ENCODE measurements around the gene PRKAG2. TPM values are rescaled to one million over a fixed set of nuclear protein-coding genes. Genes with fewer than 3 reads are reported as not detected.

Gene PRKAG2
- total RNA-seq, 2 experiments from 2014 or later: 39.3 to 42.3 TPM

DNA sequence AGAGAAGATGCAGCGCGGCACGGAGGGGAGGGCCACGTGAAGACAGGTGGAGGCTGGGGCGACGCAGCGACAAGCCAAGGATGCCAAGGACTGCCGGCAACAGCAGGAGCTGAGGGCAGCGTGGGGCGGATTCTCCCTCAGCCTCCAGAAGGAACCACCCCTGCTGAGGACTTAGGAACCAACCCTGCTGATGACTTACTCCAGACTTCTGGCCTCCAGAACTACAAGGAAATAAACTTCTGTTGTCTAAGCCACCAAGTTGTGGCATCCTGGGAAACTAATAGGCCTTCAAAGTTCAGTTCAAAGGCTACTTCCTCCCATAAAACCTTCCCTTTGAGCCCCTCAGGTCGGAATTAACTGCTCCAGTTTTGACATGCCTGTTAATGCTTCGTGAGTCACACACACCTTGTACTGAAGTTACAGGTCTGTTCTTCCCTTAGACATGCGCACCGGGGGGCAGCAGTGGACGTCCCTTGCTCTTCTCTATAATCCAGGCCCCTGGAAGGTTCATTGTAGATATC lies 268.8 kb downstream of the PRKAG2 start:
- CTCF ChIA-PET: no interaction called here
- POLR2A ChIA-PET: no interaction called here
- Histone ChIP-seq H3K36me3 (ENCODE audit: insufficient read depth, low read length) (peaks cover 18% of the 10 kb centered on the region), H3K4me1 (ENCODE audit: insufficient read depth, low read length) (no peaks in the 10 kb centered on the region), H3K4me3 (ENCODE audit: low read length) (no peak overlapping the region), H3K9me3 (ENCODE audit: control insufficient read depth in 1 of 2, insufficient read depth in 1 of 2, low read length in 2 of 2) (no peaks in the 10 kb centered on the region), H3K27me3 (ENCODE audit: control insufficient read depth in 1 of 2, insufficient read depth in 2 of 2, low read length in 2 of 2) (no peaks in the 10 kb centered on the region), H3K27ac (ENCODE audit: low read depth in 1 of 2, low read length in 2 of 2) (no peak overlapping the region)
- DNase-seq (peak in 1 of 14 experiments; percentile 11), ATAC-seq (ENCODE audit: poor library complexity) (no peak)
- TF ChIP-seq, protein P1, sequence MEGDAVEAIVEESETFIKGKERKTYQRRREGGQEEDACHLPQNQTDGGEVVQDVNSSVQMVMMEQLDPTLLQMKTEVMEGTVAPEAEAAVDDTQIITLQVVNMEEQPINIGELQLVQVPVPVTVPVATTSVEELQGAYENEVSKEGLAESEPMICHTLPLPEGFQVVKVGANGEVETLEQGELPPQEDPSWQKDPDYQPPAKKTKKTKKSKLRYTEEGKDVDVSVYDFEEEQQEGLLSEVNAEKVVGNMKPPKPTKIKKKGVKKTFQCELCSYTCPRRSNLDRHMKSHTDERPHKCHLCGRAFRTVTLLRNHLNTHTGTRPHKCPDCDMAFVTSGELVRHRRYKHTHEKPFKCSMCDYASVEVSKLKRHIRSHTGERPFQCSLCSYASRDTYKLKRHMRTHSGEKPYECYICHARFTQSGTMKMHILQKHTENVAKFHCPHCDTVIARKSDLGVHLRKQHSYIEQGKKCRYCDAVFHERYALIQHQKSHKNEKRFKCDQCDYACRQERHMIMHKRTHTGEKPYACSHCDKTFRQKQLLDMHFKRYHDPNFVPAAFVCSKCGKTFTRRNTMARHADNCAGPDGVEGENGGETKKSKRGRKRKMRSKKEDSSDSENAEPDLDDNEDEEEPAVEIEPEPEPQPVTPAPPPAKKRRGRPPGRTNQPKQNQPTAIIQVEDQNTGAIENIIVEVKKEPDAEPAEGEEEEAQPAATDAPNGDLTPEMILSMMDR (IDR thresholded peaks at IDR 0.05): no peak
- peaks cover 5% of the 10 kb centered on the region for H3K4me1 Mint-ChIP-seq (ENCODE audit: low read depth)
- H3K36me3 Mint-ChIP-seq (ENCODE audit: low read depth): peaks cover 22% of the 10 kb centered on the region
- H3K9me3 Mint-ChIP-seq: no peaks in the 10 kb centered on the region
- no peak overlapping the region for H3K27ac Mint-ChIP-seq
- intact Hi-C loops (cut with DNase I, micrococcal nuclease): no loop called here
- H3K4me3 Mint-ChIP-seq: no peak overlapping the region
- H3K27me3 Mint-ChIP-seq: no peaks in the 10 kb centered on the region

GRCh38 chr7:151607464-151607867 lies 269.4 kb downstream of the PRKAG2 start:
- H3K27me3 Mint-ChIP-seq: no peaks in the 10 kb centered on the region
- peaks cover 22% of the 10 kb centered on the region for H3K36me3 ChIP-seq (ENCODE audit: insufficient read depth, low read length)
- CTCF ChIA-PET: no interaction called here
- POLR2A ChIA-PET: no interaction called here
- intact Hi-C loops (cut with DNase I, micrococcal nuclease): no loop called here
- no peak for DNase-seq
- no peaks in the 10 kb centered on the region for H3K9me3 Mint-ChIP-seq
- H3K4me3 ChIP-seq (ENCODE audit: low read length): no peak overlapping the region
- peaks cover 5% of the 10 kb centered on the region for H3K4me1 Mint-ChIP-seq (ENCODE audit: low read depth)
- H3K4me1 ChIP-seq (ENCODE audit: insufficient read depth, low read length): no peaks in the 10 kb centered on the region
- H3K9me3 ChIP-seq (ENCODE audit: control insufficient read depth in 1 of 2, insufficient read depth in 1 of 2, low read length in 2 of 2): no peaks in the 10 kb centered on the region
- no peak for ATAC-seq (ENCODE audit: poor library complexity)
- H3K27ac Mint-ChIP-seq: no peak overlapping the region
- TF ChIP-seq, protein P1 (IDR thresholded peaks at IDR 0.05): no peak
- no peak overlapping the region for H3K4me3 Mint-ChIP-seq
- H3K36me3 Mint-ChIP-seq (ENCODE audit: low read depth): peaks cover 25% of the 10 kb centered on the region
- H3K27me3 ChIP-seq (ENCODE audit: control insufficient read depth in 1 of 2, insufficient read depth in 2 of 2, low read length in 2 of 2): no peaks in the 10 kb centered on the region
- H3K27ac ChIP-seq (ENCODE audit: low read depth in 1 of 2, low read length in 2 of 2): no peak overlapping the region

GRCh38 chr7:151603951-151604350 lies 273.0 kb downstream of the PRKAG2 start:
- intact Hi-C loops (cut with DNase I, micrococcal nuclease): no loop called here
- ChIA-PET POLR2A (no interaction called here), CTCF (no interaction called here)
- Histone ChIP-seq H3K27ac (ENCODE audit: low read depth in 1 of 2, low read length in 2 of 2) (no peak overlapping the region), H3K4me1 (ENCODE audit: insufficient read depth, low read length) (no peaks in the 10 kb centered on the region), H3K27me3 (ENCODE audit: control insufficient read depth in 1 of 2, insufficient read depth in 2 of 2, low read length in 2 of 2) (no peaks in the 10 kb centered on the region), H3K36me3 (ENCODE audit: insufficient read depth, low read length) (peaks cover 11% of the 10 kb centered on the region), H3K9me3 (ENCODE audit: control insufficient read depth in 1 of 2, insufficient read depth in 1 of 2, low read length in 2 of 2) (no peaks in the 10 kb centered on the region), H3K4me3 (ENCODE audit: low read length) (no peak overlapping the region)
- TF ChIP-seq, protein P1 (IDR thresholded peaks at IDR 0.05): no peak
- no peak for DNase-seq
- Mint-ChIP-seq H3K27ac (no peak overlapping the region), H3K4me3 (no peak overlapping the region), H3K27me3 (no peaks in the 10 kb centered on the region), H3K36me3 (ENCODE audit: low read depth) (peaks cover 22% of the 10 kb centered on the region), H3K9me3 (no peaks in the 10 kb centered on the region), H3K4me1 (ENCODE audit: low read depth) (peaks cover 5% of the 10 kb centered on the region)
- ATAC-seq (ENCODE audit: poor library complexity): no peak
